Measurements from ENCODE around the gene LTA4H.

LTA4H gene

GRCh38 chr12:96033549-96034389, 1.6 kb downstream of the LTA4H start:
- DNase-seq: no peak

GRCh38 chr12:96029826-96030225, 5.6 kb downstream of the LTA4H start:
- DNase-seq: no peak

GRCh38 chr12:96028538-96028937, 6.8 kb downstream of the LTA4H start:
- no peak for DNase-seq

GRCh38 chr12:96026331-96026730, 9.1 kb downstream of the LTA4H start:
- DNase-seq: no peak

GRCh38 chr12:96025518-96025917, 9.9 kb downstream of the LTA4H start:
- no peak for DNase-seq

GRCh38 chr12:96020314-96021003, 14.9 kb downstream of the LTA4H start:
- DNase-seq: no peak

GRCh38 chr12:96015672-96016071, 19.7 kb downstream of the LTA4H start:
- DNase-seq: peak; percentile 16

GRCh38 chr12:96014943-96015599, 20.3 kb downstream of the LTA4H start:
- no peak for DNase-seq

GRCh38 chr12:96007729-96008128, 27.7 kb downstream of the LTA4H start:
- DNase-seq: no peak

GRCh38 chr12:96006727-96007126, 28.7 kb downstream of the LTA4H start:
- no peak for DNase-seq

GRCh38 chr12:96000858-96001257, 34.5 kb downstream of the LTA4H start:
- no peak for DNase-seq

GRCh38 chr12:95999484-95999883, 35.9 kb downstream of the LTA4H start:
- no peak for DNase-seq

- DNase-seq: peak; percentile 57
Observed at GRCh38 chr12:95998611-95999286, 36.6 kb downstream of the LTA4H start.

- DNase-seq: no peak
Observed at GRCh38 chr12:95997911-95998510, 37.4 kb downstream of the LTA4H start.

- no peak for DNase-seq
Observed at GRCh38 chr12:95997276-95997675, 38.1 kb downstream of the LTA4H start.

- DNase-seq: no peak
Observed at GRCh38 chr12:95996034-95996658, 39.2 kb downstream of the LTA4H start, which contains the start of gene HAL. HAL (minus strand) TSS chr12:95996344; CDS start chr12:95995910, 434 bp downstream.

- no peak for DNase-seq
Observed at GRCh38 chr12:95995238-95996031, 40.0 kb downstream of the LTA4H start.

GRCh38 chr12:95994476-95994875, 40.9 kb downstream of the LTA4H start:
- no peak for DNase-seq

GRCh38 chr12:95993907-95994306, 41.5 kb downstream of the LTA4H start:
- no peak for DNase-seq

- DNase-seq: no peak
Observed at GRCh38 chr12:95990136-95990535, 45.3 kb downstream of the LTA4H start.

GRCh38 chr12:95989504-95990123, 45.8 kb downstream of the LTA4H start:
- DNase-seq: no peak

All from CD4-positive, alpha-beta T cell treated with Interleukin-6 for 4 hours (primary cell).